ENCODE results near the gene DEFB116.

DNA sequence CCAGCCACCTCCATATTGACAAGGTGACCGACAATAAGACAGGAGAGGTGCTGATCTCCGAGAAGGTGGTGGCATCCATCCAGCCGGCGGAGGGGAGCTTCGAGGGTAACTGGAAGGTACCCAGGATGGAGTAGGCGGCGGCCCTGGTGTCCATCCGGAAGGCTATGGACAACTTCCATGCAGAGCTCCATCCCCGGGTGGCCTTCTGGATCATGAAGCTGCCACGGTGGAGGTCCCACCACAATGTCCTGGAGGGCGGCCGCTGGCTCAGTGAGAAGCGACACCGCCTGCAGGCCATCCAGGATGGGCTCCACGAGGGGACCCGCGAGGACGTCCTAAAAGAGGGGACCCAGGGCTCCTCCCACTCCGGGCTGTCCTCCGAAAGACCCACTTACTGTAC is 33.9 kb downstream of the DEFB116 start:
- TF ChIP-seq CTCF (IDR thresholded peaks at IDR 0.05; ENCODE audit: insufficient read depth, low read depth, low read length) (no peak), EZH2 (IDR thresholded peaks at IDR 0.05; ENCODE audit: insufficient read depth, low read length) (no peak)

All from astrocyte (in vitro differentiated cells and primary cell).